ENCODE measurements around the gene LRRC1. TPM values are rescaled to one million over a fixed set of nuclear protein-coding genes. Genes with fewer than 3 reads are reported as not detected.
A peak's percentile ranks its signal among the peaks of the same experiment; 100 is the strongest.

Gene LRRC1
- total RNA-seq, 4 donors from 2014 or later = 10.4 to 13.0 (median 12.6) TPM

DNA sequence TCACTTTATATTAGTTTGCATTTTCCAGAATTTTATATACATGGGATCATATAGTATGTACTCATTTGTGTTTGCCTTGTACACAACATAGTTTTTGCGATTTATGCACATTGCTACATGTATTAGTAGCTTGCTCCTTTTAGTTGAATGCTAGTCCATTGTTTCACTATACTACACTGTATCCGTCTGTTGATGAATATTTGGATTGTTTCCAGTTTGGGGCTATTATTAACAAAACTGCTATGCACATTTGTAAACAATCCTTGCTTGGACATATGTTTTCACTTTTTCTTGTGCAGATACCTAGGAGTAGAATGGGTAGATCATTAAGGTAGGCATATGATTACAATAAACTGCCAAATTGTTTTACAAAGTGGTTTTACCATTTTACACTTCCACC is 3.9 kb upstream of the LRRC1 start:
- H3K9me3 ChIP-seq = peaks cover 0 to 6% (median 0%) of the 10 kb centered on the region in 4 donors
- H3K27ac ChIP-seq (replicated peaks in 1 of 4) = no peak overlapping the region
- TF ChIP-seq EP300 (IDR thresholded peaks at IDR 0.05) (no peak), POLR2AphosphoS5 (IDR thresholded peaks at IDR 0.05) (no peak), POLR2A (IDR thresholded peaks at IDR 0.05; ENCODE audit: low read depth) (no peak)
- TF ChIP-seq, protein P1, sequence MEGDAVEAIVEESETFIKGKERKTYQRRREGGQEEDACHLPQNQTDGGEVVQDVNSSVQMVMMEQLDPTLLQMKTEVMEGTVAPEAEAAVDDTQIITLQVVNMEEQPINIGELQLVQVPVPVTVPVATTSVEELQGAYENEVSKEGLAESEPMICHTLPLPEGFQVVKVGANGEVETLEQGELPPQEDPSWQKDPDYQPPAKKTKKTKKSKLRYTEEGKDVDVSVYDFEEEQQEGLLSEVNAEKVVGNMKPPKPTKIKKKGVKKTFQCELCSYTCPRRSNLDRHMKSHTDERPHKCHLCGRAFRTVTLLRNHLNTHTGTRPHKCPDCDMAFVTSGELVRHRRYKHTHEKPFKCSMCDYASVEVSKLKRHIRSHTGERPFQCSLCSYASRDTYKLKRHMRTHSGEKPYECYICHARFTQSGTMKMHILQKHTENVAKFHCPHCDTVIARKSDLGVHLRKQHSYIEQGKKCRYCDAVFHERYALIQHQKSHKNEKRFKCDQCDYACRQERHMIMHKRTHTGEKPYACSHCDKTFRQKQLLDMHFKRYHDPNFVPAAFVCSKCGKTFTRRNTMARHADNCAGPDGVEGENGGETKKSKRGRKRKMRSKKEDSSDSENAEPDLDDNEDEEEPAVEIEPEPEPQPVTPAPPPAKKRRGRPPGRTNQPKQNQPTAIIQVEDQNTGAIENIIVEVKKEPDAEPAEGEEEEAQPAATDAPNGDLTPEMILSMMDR (IDR thresholded peaks at IDR 0.05) = no peak
- intact Hi-C loops (cut with DNase I) = loop anchor here (5.0 to 10.0 kb wide), 5 partner anchors 64 to 796 kb away; partner anchors contain the start of genes GCLC and GSTA4
- H3K4me3 ChIP-seq = no peak overlapping the region
- peaks cover 8 to 25% (median 17%) of the 10 kb centered on the region in 4 donors for H3K4me1 ChIP-seq
- H3K27me3 ChIP-seq = no peaks in the 10 kb centered on the region
- DNase-seq (ENCODE audit: extremely low spot score) = no peak
- no peaks in the 10 kb centered on the region for H3K36me3 ChIP-seq
- 76% methylated on average over 2 of the region's 2 CpGs for WGBS

DNA sequence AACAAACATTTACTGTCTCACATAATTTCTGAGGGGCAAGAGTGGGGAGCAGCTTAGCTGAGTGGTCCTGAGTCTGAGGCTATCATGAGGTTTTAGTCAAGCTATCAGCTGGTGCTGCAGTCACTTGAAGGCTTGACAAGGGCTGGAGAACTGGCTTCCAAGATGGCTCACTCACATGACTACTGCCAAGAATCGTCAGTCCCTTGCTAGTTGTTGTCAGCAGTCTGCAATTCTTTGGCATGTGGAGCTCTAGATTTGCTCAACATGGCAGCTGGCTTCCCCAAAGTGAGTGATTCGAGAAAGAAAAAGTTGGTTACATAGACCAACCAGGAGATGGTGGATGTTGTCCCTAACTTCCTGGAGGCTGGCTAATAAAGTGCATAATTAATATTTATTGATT is 2.8 kb upstream of the LRRC1 start:
- intact Hi-C loops (cut with DNase I) = loop anchor here (5.0 to 10.0 kb wide), 5 partner anchors 65 to 797 kb away; partner anchors contain the start of genes GCLC and GSTA4
- Histone ChIP-seq H3K4me1 (peaks cover 16 to 35% (median 29%) of the 10 kb centered on the region in 4 donors), H3K4me3 (no peak overlapping the region), H3K9me3 (peaks cover 0 to 6% (median 0%) of the 10 kb centered on the region in 4 donors), H3K27me3 (no peaks in the 10 kb centered on the region), H3K36me3 (no peaks in the 10 kb centered on the region), H3K27ac (replicated peaks in 1 of 4) (no peak overlapping the region)
- 56% methylated on average over 2 of the region's 2 CpGs for whole genome bisulfite sequencing
- TF ChIP-seq EP300 (IDR thresholded peaks at IDR 0.05) = no peak
- no peak for TF ChIP-seq POLR2AphosphoS5 (IDR thresholded peaks at IDR 0.05)
- TF ChIP-seq POLR2A (IDR thresholded peaks at IDR 0.05; ENCODE audit: low read depth) = no peak
- TF ChIP-seq, protein P1 (IDR thresholded peaks at IDR 0.05) = no peak
- DNase-seq (ENCODE audit: extremely low spot score) = no peak

DNA sequence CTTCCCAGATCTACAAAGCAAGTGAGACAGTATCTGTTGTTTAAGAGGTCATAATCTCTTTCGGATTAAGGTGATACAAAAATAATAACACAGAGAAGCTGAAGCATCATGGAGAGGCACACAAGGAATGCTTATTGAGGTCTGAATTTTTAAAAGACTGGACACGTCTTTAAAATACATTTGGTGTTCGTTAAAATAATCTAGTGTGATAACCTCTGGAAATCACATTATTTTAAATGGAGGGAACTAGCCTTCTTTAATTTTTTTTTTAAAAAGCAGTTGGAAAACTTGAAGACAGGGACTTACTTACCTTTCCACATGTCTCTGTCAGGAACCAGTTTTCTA is 1.9 kb upstream of the LRRC1 start:
- intact Hi-C loops (cut with DNase I) = loop anchor here (5.0 to 10.0 kb wide), 5 partner anchors 66 to 798 kb away; partner anchors contain the start of genes GCLC and GSTA4
- H3K9me3 ChIP-seq = peaks cover 0 to 5% (median 0%) of the 10 kb centered on the region in 4 donors
- H3K4me3 ChIP-seq = peak overlapping the region; percentile 77 to 96 (median 88)
- no peak overlapping the region for H3K27ac ChIP-seq (replicated peaks in 1 of 4)
- TF ChIP-seq POLR2AphosphoS5 (IDR thresholded peaks at IDR 0.05) (no peak), EP300 (IDR thresholded peaks at IDR 0.05) (no peak), POLR2A (IDR thresholded peaks at IDR 0.05; ENCODE audit: low read depth) (no peak)
- TF ChIP-seq, protein P1 (IDR thresholded peaks at IDR 0.05) = no peak
- H3K4me1 ChIP-seq = peaks cover 16 to 37% (median 32%) of the 10 kb centered on the region in 4 donors
- H3K36me3 ChIP-seq = no peaks in the 10 kb centered on the region
- H3K27me3 ChIP-seq = no peaks in the 10 kb centered on the region
- 58% methylated on average over 3 of the region's 3 CpGs for WGBS
- no peak for DNase-seq (ENCODE audit: extremely low spot score)

DNA sequence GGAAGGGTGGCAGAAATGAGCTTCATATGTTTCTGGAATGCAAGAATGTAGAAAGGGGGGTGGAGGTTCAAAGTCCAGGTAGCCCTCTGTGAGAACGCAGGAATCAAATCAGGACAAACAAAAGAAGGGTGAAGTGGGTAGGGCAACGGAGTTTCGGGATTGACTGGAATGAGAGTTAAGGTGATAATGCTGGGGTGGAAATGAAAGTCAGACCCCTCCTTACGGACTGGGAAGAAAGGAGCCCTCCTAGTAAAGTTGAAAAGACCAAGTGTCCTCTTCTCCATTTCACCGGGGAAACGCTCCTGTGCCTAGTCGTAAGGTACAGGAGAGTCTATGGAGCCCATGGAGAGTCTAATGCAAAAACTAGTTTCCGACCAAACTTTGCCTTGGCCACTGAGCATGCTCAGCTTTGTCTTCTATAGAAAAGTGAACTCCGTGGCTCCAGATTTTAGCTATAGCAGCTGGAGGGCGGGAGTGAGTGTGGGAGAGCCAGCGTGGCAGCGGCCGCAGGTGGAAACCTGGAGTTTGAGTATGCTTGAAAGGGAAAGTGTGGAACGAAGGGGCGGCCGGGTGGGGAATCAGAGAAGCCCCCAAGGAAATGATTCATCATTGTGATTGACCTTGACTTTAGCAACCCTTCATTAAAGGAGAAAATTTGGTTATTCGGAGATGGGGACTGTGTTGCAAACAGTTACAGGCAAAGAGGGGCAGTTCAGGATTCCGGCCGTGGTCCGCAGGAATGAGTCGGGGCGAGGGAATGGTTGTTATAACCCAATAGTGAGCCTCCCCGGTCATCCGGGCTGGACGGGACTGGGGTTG is 1.3 kb upstream of the LRRC1 start:
- intact Hi-C loops (cut with DNase I) = loop anchor here (1.0 to 10.0 kb wide), 6 partner anchors 66 to 799 kb away; partner anchors contain the start of genes GCLC and GSTA4
- peak overlapping the region; percentile 77 to 96 (median 88) for H3K4me3 ChIP-seq
- peaks cover 16 to 37% (median 32%) of the 10 kb centered on the region in 4 donors for H3K4me1 ChIP-seq
- no peaks in the 10 kb centered on the region for H3K9me3 ChIP-seq
- no peaks in the 10 kb centered on the region for H3K36me3 ChIP-seq
- TF ChIP-seq POLR2A (IDR thresholded peaks at IDR 0.05; ENCODE audit: low read depth) (no peak), EP300 (IDR thresholded peaks at IDR 0.05) (no peak), POLR2AphosphoS5 (IDR thresholded peaks at IDR 0.05) (peak in 1 of 2 donors; percentile 30)
- TF ChIP-seq, protein P1 (IDR thresholded peaks at IDR 0.05) = peak in 1 of 3 experiments; percentile 6
- peak overlapping the region; percentile 76 to 88 (median 83) for H3K27ac ChIP-seq (replicated peaks in 1 of 4)
- no peaks in the 10 kb centered on the region for H3K27me3 ChIP-seq
- DNase-seq (ENCODE audit: extremely low spot score) = no peak
- WGBS = 2% methylated on average over 25 of the region's 25 CpGs

Measured in esophagus muscularis mucosa (tissue), 4 donors.